C4-2B (cell line): ENCODE measurements around the gene RFT1.

ENCODE experiments used
- ZFX ChIP-seq: fragments of 450-650 bp; IDR thresholded peaks from 2 replicates; pipeline ENCODE4 v1.6.1; 2017
- TF ChIP-seq, protein P1 (sequence below): fragments of 450-650 bp; conservative IDR thresholded peaks from 2 replicates; pipeline ENCODE4 v1.5.1; 2017; ENCODE audit warnings: mild to moderate bottlenecking

DNA sequence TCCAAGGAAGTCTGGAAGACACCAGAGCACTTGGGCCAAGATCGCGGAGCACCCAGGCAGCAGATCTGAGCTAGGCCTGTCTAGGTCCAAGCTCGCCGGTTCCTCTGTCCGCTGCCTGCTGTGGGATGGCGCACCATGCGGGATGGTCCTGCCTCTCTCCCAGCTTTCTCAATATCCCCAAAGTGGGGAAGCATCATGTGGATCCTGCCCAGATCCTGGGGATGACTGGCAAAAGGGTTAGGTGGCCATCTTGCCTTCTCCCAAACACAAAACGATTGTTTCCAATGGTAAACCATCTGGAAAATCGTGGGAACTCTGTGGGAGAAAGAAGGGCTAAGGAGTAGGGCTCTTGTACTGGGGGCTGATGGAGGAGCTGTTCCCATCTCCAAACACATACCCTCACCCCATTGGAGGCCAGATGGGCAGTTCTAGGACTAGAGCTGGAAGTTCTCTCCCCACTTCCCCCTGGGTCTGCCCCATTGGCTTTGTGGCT is 39.6 kb upstream of the RFT1 start:
- TF ChIP-seq, protein P1, sequence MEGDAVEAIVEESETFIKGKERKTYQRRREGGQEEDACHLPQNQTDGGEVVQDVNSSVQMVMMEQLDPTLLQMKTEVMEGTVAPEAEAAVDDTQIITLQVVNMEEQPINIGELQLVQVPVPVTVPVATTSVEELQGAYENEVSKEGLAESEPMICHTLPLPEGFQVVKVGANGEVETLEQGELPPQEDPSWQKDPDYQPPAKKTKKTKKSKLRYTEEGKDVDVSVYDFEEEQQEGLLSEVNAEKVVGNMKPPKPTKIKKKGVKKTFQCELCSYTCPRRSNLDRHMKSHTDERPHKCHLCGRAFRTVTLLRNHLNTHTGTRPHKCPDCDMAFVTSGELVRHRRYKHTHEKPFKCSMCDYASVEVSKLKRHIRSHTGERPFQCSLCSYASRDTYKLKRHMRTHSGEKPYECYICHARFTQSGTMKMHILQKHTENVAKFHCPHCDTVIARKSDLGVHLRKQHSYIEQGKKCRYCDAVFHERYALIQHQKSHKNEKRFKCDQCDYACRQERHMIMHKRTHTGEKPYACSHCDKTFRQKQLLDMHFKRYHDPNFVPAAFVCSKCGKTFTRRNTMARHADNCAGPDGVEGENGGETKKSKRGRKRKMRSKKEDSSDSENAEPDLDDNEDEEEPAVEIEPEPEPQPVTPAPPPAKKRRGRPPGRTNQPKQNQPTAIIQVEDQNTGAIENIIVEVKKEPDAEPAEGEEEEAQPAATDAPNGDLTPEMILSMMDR: no peak
- TF ChIP-seq ZFX: no peak
